HG03442 (cell line): ENCODE data around the gene DAPK1.
A peak's percentile ranks its signal among the peaks of the same experiment; 100 is the strongest.

ENCODE experiments used
- ATAC-seq: cut with Tn5 transposase; IDR thresholded peaks from one replicate; pipeline ENCODE4 v1.9.1; 2021; ENCODE audit warnings: mild to moderate bottlenecking, moderate library complexity; ENCODE audit not compliant: unreplicated experiment

The DAPK1 gene

GRCh38 chr9:87516222-87516925, 18.7 kb downstream of the DAPK1 start:
- no peak for ATAC-seq

GRCh38 chr9:87516926-87517290, 19.2 kb downstream of the DAPK1 start:
- no peak for ATAC-seq

GRCh38 chr9:87517732-87518131, 20.1 kb downstream of the DAPK1 start:
- no peak for ATAC-seq

- no peak for ATAC-seq
These were observed 21.2 kb downstream of the DAPK1 start for GRCh38 chr9:87518702-87519335.

- ATAC-seq, result no peak
These were observed 21.8 kb downstream of the DAPK1 start for GRCh38 chr9:87519461-87519860.

GRCh38 chr9:87520172-87520683, 22.6 kb downstream of the DAPK1 start:
- ATAC-seq, result no peak

GRCh38 chr9:87521834-87522233, 24.2 kb downstream of the DAPK1 start:
- ATAC-seq, result no peak

- no peak for ATAC-seq
These were observed 26.4 kb downstream of the DAPK1 start for GRCh38 chr9:87524061-87524460.

- ATAC-seq, result no peak
These were observed 28.1 kb downstream of the DAPK1 start for GRCh38 chr9:87525546-87526303.

GRCh38 chr9:87527211-87527916, 29.7 kb downstream of the DAPK1 start:
- ATAC-seq, result no peak

GRCh38 chr9:87528969-87529368, 31.3 kb downstream of the DAPK1 start:
- ATAC-seq, result no peak

- ATAC-seq, result no peak
These were observed 32.0 kb downstream of the DAPK1 start for GRCh38 chr9:87529671-87530070.

GRCh38 chr9:87530716-87531115, 33.0 kb downstream of the DAPK1 start:
- ATAC-seq, result no peak

GRCh38 chr9:87531370-87532295, 34.0 kb downstream of the DAPK1 start:
- no peak for ATAC-seq

GRCh38 chr9:87533271-87533670, 35.6 kb downstream of the DAPK1 start:
- ATAC-seq, result no peak

GRCh38 chr9:87534036-87534435, 36.4 kb downstream of the DAPK1 start:
- ATAC-seq, result no peak

GRCh38 chr9:87534957-87535356, 37.3 kb downstream of the DAPK1 start:
- ATAC-seq, result no peak

GRCh38 chr9:87535817-87536539, 38.3 kb downstream of the DAPK1 start:
- ATAC-seq, result peak; percentile 74

GRCh38 chr9:87537625-87538024, 40.0 kb downstream of the DAPK1 start:
- ATAC-seq, result no peak
